Tibial nerve (tissue), 3 donors: ENCODE measurements around the gene SCGB1D1.

ENCODE experiments used
- POLR2A ChIP-seq, 2 donors: fragments of 450-650 bp; IDR thresholded peaks; one replicate each; pipeline ENCODE4 v1.6.1; 2017; ENCODE audit warnings: antibody characterized with exemption in 2 of 2, mild to moderate bottlenecking in 2 of 2, moderate library complexity in 2 of 2
- TF ChIP-seq, protein P1 (sequence below), 5 experiments: fragments of 200-600 bp in 3 of 5; fragments of 450-650 bp in 2 of 5; sonication (generic) in 3 of 5; IDR thresholded peaks; one replicate each; pipeline ENCODE4 v1.5.1; 2016 to 2019; ENCODE audit warnings: antibody characterized with exemption in 5 of 5, mild to moderate bottlenecking in 3 of 5, moderate library complexity in 2 of 5

DNA sequence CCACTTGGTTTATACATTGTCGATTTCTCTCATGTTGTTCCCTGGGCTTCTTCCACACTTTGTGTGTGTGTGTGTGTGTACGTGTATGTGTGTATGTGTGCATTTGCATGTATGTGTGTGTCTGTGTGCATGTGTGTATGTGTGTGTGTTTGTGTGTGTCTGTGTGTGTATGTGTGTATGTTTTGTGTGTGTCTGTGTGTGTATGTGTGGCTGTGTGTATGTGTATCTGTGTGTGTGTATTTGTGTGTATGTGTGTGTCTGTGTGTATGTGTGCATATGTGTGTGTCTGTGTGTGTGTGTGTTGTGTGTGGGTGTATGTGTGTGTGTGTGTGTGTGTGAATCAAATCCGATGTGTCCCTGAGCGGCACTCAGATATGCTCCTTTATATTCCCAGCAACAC lies 47.5 kb downstream of the SCGB1D1 start:
- TF ChIP-seq, protein P1, sequence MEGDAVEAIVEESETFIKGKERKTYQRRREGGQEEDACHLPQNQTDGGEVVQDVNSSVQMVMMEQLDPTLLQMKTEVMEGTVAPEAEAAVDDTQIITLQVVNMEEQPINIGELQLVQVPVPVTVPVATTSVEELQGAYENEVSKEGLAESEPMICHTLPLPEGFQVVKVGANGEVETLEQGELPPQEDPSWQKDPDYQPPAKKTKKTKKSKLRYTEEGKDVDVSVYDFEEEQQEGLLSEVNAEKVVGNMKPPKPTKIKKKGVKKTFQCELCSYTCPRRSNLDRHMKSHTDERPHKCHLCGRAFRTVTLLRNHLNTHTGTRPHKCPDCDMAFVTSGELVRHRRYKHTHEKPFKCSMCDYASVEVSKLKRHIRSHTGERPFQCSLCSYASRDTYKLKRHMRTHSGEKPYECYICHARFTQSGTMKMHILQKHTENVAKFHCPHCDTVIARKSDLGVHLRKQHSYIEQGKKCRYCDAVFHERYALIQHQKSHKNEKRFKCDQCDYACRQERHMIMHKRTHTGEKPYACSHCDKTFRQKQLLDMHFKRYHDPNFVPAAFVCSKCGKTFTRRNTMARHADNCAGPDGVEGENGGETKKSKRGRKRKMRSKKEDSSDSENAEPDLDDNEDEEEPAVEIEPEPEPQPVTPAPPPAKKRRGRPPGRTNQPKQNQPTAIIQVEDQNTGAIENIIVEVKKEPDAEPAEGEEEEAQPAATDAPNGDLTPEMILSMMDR (IDR thresholded peaks at IDR 0.05) = no peak
- TF ChIP-seq POLR2A (IDR thresholded peaks at IDR 0.05) = no peak
